PC-9 (cell line): Measurements from ENCODE around the gene ATL1.

Experiments
- EZH2 ChIP-seq: fragments of 200-600 bp; sonication (generic); IDR thresholded peaks from 2 replicates; pipeline ENCODE4 v1.8.0; 2017; ENCODE audit warnings: antibody characterized with exemption, low read depth
- TF ChIP-seq, protein P1 (sequence below): fragments of 200-600 bp; sonication (generic); conservative IDR thresholded peaks from 2 replicates; pipeline ENCODE4 v1.6.1; 2017; ENCODE audit warnings: mixed run types, antibody characterized with exemption, mild to moderate bottlenecking, moderate library complexity

- TF ChIP-seq, protein P1, sequence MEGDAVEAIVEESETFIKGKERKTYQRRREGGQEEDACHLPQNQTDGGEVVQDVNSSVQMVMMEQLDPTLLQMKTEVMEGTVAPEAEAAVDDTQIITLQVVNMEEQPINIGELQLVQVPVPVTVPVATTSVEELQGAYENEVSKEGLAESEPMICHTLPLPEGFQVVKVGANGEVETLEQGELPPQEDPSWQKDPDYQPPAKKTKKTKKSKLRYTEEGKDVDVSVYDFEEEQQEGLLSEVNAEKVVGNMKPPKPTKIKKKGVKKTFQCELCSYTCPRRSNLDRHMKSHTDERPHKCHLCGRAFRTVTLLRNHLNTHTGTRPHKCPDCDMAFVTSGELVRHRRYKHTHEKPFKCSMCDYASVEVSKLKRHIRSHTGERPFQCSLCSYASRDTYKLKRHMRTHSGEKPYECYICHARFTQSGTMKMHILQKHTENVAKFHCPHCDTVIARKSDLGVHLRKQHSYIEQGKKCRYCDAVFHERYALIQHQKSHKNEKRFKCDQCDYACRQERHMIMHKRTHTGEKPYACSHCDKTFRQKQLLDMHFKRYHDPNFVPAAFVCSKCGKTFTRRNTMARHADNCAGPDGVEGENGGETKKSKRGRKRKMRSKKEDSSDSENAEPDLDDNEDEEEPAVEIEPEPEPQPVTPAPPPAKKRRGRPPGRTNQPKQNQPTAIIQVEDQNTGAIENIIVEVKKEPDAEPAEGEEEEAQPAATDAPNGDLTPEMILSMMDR: no peak
- no peak for TF ChIP-seq EZH2
Measured at GRCh38 chr14:50602035-50602434, 42.1 kb downstream of the ATL1 start.
